KMS-11 (cell line): Measurements from ENCODE around the gene SRGAP2C.
"Not testable (repeated sequence)": the region's sequence is repeated elsewhere in the genome, so short reads cannot be mapped to it uniquely, and the experiment has no call there.

ENCODE experiments used
- H2AFZ ChIP-seq: fragments of 200-600 bp; sonication (generic); 2 replicates; pipeline ENCODE4 v1.6.1; 2016; ENCODE audit warnings: antibody characterized with exemption, mixed run types, low read depth
- H3K27ac ChIP-seq: fragments of 200-600 bp; sonication (generic); 2 replicates; pipeline ENCODE4 v1.6.1; 2016; ENCODE audit warnings: mild to moderate bottlenecking, mixed run types
- H3K27me3 ChIP-seq: fragments of 200-600 bp; sonication (generic); 2 replicates; pipeline ENCODE4 v1.6.1; 2017; ENCODE audit warnings: mild to moderate bottlenecking, low read depth, mixed run types, moderate library complexity; ENCODE audit not compliant: insufficient read depth
- H3K36me3 ChIP-seq: fragments of 200-600 bp; sonication (generic); 2 replicates; pipeline ENCODE4 v1.6.1; 2017; ENCODE audit warnings: mild to moderate bottlenecking, mixed run types; ENCODE audit not compliant: insufficient read depth
- H3K4me1 ChIP-seq: fragments of 200-600 bp; sonication (generic); 2 replicates; pipeline ENCODE4 v1.6.1; 2016; ENCODE audit warnings: mild to moderate bottlenecking, low read depth, mixed run types; ENCODE audit not compliant: poor library complexity, severe bottlenecking
- H3K4me2 ChIP-seq: fragments of 200-600 bp; sonication (generic); 2 replicates; pipeline ENCODE4 v1.7.0; 2016; ENCODE audit warnings: mild to moderate bottlenecking, mixed run types
- H3K4me3 ChIP-seq: fragments of 200-600 bp; sonication (generic); IDR thresholded peaks from 2 replicates; pipeline ENCODE4 v1.6.1; 2017; ENCODE audit warnings: low read depth, low read length, mixed read lengths; ENCODE audit not compliant: insufficient read depth
- H3K79me2 ChIP-seq: fragments of 200-600 bp; sonication (generic); 2 replicates; pipeline ENCODE4 v1.6.1; 2016; ENCODE audit warnings: low read depth, mixed run types; ENCODE audit not compliant: insufficient read depth
- H3K9ac ChIP-seq: fragments of 200-600 bp; sonication (generic); 2 replicates; pipeline ENCODE4 v1.6.1; 2016; ENCODE audit warnings: mild to moderate bottlenecking, mixed run types
- H4K20me1 ChIP-seq: fragments of 200-600 bp; sonication (generic); 2 replicates; pipeline ENCODE4 v1.6.1; 2016; ENCODE audit warnings: mild to moderate bottlenecking, mixed run types; ENCODE audit not compliant: insufficient read depth

The SRGAP2C gene

DNA sequence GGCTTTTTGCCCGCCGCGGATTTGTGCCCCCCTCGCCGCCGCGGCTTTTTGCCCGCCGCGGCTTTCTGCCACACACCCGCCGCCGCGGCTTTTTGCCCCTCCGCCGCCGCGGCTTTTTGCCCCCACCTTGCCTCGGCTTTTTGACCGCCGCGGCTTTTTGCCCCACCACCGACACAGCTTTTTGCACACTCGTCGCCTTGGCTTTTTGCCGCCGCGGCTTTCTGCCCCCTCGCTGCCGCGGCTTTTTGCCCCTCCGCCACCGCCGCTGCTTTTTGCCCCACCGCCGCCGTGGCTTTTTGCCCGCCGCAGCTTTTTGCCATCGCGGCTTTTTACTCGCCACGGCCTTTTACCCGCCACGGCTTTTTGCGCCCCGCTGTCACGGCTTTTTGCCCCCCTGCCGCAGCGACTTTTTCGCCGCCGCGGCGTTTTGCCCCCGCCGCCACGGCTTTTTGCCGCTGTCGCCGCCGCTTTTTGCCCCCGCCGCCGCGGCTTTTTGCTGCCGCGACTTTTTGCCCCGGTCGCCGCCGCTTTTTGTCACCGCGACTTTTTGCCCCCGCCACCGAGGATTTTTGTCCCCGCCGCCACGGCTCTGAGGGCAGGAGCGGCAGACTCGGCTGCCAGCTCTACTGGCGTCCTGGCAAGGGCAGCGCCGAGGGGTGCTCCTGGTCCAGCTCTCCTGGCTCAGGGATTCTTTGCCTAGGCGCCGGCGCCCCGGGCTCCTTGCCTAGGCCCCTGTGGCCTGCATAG is 211.7 kb downstream of the SRGAP2C start:
- not testable (repeated sequence) for H3K36me3 ChIP-seq, H3K9ac ChIP-seq, H3K27ac ChIP-seq, H3K79me2 ChIP-seq, H4K20me1 ChIP-seq, H3K4me1 ChIP-seq, H3K4me3 ChIP-seq
- peaks cover 13% of the 10 kb centered on the region for H3K27me3 ChIP-seq
- peak overlapping the region; percentile 66; the same call in 1 of the 2 replicates for H3K4me2 ChIP-seq
- peak overlapping the region; percentile 49; the same call in 1 of the 2 replicates for H2AFZ ChIP-seq

DNA sequence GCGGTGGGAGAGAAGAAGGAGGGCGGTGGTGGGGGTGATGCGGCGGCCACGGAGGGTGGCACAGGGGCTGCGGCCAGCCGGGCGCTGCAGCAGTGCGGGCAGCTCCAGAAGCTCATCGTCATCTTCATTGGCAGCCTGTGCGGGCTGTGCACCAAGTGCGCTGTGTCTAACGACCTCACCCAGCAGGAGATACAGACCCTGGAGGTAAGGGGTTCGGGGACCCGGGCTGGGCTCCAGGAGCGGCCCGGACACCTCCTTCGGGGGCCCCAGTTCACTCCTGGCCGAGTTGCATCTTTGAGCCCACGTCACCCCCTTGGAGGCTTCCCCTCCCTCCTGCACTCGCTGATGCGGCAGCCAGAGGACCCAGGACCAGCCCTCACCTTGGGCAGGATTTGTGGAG is 212.3 kb downstream of the SRGAP2C start:
- H2AFZ ChIP-seq: peak overlapping the region; percentile 49; the same call in 1 of the 2 replicates
- peak overlapping the region; percentile 66; the same call in 1 of the 2 replicates for H3K4me2 ChIP-seq
- not testable (repeated sequence) for H3K79me2 ChIP-seq, H3K27ac ChIP-seq, H3K4me3 ChIP-seq, H3K9ac ChIP-seq, H3K36me3 ChIP-seq, H4K20me1 ChIP-seq, H3K4me1 ChIP-seq
- peaks cover 13% of the 10 kb centered on the region for H3K27me3 ChIP-seq

DNA sequence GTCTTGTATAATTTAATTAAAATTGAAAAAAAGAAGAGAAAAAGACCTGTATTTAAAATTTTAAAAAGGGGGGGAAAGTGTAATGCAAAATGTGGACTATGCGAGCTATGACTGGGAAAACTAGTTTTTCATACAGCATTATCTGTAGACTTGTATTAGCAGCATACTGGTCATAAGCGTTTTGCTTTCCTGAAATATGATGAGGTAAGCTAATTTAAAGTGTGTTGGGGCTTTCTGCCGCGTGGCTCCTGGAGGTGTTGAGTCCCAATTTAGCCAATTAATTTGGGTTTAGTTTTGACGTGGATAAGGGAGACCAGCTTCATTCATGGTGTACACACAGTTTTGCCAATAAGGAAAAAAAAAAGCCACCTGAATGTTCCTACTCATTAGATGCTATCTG is 214.4 kb downstream of the SRGAP2C start:
- H3K27ac ChIP-seq, H3K4me2 ChIP-seq, H3K36me3 ChIP-seq, H3K4me1 ChIP-seq, H3K4me3 ChIP-seq, H3K79me2 ChIP-seq, H3K9ac ChIP-seq, H4K20me1 ChIP-seq, H2AFZ ChIP-seq: not testable (repeated sequence)
- peaks cover 13% of the 10 kb centered on the region for H3K27me3 ChIP-seq

DNA sequence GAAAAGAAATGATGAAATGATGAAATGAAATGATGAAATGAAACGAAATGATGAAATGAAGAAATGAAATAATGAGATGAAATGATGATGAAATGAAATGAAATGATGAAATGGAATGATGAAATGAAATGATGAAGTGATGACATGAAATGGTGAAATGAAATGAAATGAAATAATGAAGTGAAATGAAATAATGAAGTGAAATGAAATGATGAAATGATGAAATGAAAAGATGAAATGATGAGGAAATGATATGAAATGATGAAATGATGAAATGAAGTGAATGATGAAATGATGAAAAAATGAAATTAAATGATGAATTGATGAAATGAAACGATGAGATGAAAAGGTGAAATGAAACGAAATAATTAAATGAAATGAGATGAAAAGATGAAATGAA is 215.3 kb downstream of the SRGAP2C start:
- not testable (repeated sequence) for H3K4me1 ChIP-seq, H3K4me3 ChIP-seq, H2AFZ ChIP-seq, H3K4me2 ChIP-seq, H3K79me2 ChIP-seq, H4K20me1 ChIP-seq, H3K36me3 ChIP-seq, H3K9ac ChIP-seq, H3K27ac ChIP-seq
- H3K27me3 ChIP-seq: peaks cover 11% of the 10 kb centered on the region

DNA sequence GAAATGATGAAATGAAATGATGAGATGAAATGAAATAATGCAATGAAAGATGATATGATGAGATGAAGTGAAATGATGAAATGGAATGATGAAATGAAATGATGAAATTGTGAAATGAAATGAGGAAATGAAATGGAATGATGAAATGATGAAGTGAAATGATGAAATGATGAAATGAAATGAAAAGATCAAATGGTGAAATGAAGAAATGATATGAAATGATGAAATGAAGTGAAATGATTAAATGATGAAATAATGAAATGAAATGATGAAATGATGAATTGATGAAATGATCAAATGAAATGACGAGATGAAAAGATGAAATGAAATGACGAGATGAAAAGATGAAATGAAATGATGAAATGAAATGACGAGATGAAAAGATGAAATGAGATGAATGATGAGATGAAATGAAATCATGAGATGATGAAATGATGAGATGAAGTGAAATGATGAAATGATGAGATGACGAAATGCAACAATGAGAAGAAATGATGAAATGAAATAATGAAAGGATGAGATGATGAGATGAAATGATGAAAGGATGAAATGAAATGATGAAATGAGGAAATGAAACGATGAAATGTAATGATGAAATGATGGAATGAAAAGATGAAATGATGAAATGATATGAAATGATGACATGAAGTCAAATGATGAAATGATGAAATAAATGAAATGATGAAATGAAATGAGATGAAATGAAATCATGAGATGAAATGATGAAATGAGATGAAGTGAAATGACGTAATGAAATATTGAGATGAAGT is 216.0 kb downstream of the SRGAP2C start:
- not testable (repeated sequence) for H3K27me3 ChIP-seq, H3K4me1 ChIP-seq, H3K27ac ChIP-seq, H3K9ac ChIP-seq, H3K36me3 ChIP-seq, H3K4me2 ChIP-seq, H3K4me3 ChIP-seq, H2AFZ ChIP-seq, H3K79me2 ChIP-seq, H4K20me1 ChIP-seq

DNA sequence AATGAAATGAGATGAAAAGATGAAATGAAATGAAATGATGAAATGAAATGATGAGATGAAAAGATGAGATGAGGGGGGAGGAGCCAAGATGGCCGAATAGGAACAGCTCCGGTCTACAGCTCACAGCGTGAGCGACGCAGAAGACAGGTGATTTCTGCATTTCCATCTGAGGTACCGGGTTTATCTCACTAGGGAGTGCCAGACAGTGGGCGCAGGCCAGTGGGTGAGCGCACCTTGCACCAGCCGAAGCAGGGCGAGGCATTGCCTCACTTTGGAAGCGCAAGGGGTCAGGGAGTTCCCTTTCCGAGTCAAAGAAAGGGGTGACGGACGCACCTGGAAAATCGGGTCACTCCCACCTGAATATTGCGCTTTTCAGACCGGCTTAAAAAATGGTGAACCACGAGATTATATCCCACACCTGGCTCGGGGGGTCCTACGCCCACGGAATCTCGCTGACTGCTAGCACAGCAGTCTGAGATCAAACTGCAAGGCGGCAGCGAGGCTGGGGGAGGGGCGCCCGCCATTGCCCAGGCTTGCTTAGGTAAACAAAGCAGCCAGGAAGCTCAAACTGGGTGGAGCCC is 216.7 kb downstream of the SRGAP2C start:
- not testable (repeated sequence) for H3K27me3 ChIP-seq, H3K79me2 ChIP-seq, H3K4me1 ChIP-seq, H3K4me2 ChIP-seq, H3K4me3 ChIP-seq, H3K36me3 ChIP-seq, H2AFZ ChIP-seq, H4K20me1 ChIP-seq, H3K9ac ChIP-seq, H3K27ac ChIP-seq

DNA sequence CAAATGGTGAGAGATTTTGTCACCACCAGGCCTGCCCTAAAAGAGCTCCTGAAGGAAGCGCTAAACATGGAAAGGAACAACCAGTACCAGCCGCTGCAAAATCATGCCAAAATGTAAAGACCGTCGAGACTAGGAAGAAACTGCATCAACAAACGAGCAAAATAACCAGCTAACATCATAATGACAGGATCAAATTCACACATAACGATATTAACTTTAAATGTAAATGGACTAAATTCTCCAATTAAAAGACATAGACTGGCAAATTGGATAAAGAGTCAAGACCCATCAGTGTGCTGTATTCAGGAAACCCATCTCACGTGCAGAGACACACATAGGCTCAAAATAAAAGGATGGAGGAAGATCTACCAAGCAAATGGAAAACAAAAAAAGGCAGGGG is 218.5 kb downstream of the SRGAP2C start:
- H3K36me3 ChIP-seq, H3K27me3 ChIP-seq, H3K4me1 ChIP-seq, H3K27ac ChIP-seq, H2AFZ ChIP-seq, H3K9ac ChIP-seq, H4K20me1 ChIP-seq, H3K79me2 ChIP-seq, H3K4me3 ChIP-seq, H3K4me2 ChIP-seq: not testable (repeated sequence)
